HepG2 (cell line): Measurements from ENCODE around the gene INO80B. TPM values are rescaled to one million over a fixed set of nuclear protein-coding genes. Genes with fewer than 3 reads are reported as not detected.

Experiments
- CREB1 ChIP-seq, 2 experiments: fragments of 450-650 bp in 1 of 2; IDR thresholded peaks; 2 replicates each; pipeline ENCODE4 v1.6.1; 2016 to 2017; ENCODE audit warnings: control low read depth in 1 of 2, mild to moderate bottlenecking in 1 of 2, missing compliant biosample characterization in 1 of 2, missing genetic modification characterization in 1 of 2
- GLMP ChIP-seq: sonication (generic); formaldehyde crosslinking; IDR thresholded peaks from 2 replicates; pipeline ENCODE4 v1.9.0; 2021; ENCODE audit warnings: missing genetic modification reagents, mild to moderate bottlenecking, borderline replicate concordance
- HMG20B ChIP-seq: conservative IDR thresholded peaks from 2 replicates; pipeline ENCODE4 v1.6.1; 2016; ENCODE audit warnings: missing genetic modification reagents, missing compliant biosample characterization
- HNRNPL ChIP-seq: fragments of 200-400 bp; formaldehyde crosslinking; IDR thresholded peaks from 2 replicates; pipeline ENCODE4 v1.6.1; 2017; ENCODE audit warnings: mild to moderate bottlenecking, low read depth, low read length
- KDM1A ChIP-seq: IDR thresholded peaks from 2 replicates; pipeline ENCODE4 v1.6.1; 2016; ENCODE audit warnings: missing compliant biosample characterization
- KLF15 ChIP-seq: sonication (generic); formaldehyde crosslinking; IDR thresholded peaks from 2 replicates; pipeline ENCODE4 v1.8.1; 2023; ENCODE audit warnings: borderline replicate concordance, mild to moderate bottlenecking, inconsistent platforms, missing genetic modification reagents, mixed read lengths
- NR3C1 ChIP-seq: sonication (generic); formaldehyde crosslinking; IDR thresholded peaks from 2 replicates; pipeline ENCODE4 v1.4.0; 2020; ENCODE audit warnings: missing genetic modification reagents
- POLR2AphosphoS5 ChIP-seq: IDR thresholded peaks from 2 replicates; pipeline ENCODE4 v1.6.1; 2012; ENCODE audit warnings: low read depth, low read length
- RBFOX2 ChIP-seq: fragments of 200-400 bp; formaldehyde crosslinking; IDR thresholded peaks from 2 replicates; pipeline ENCODE4 v1.6.1; 2017; ENCODE audit warnings: low read depth, mild to moderate bottlenecking, low read length
- TAF1 ChIP-seq: sonication (generic); formaldehyde crosslinking; IDR thresholded peaks from 2 replicates; pipeline ENCODE4 v1.4.0; 2020; ENCODE audit warnings: missing genetic modification reagents
- THRA ChIP-seq: sonication (generic); formaldehyde crosslinking; IDR thresholded peaks from 2 replicates; pipeline ENCODE4 v1.4.0; 2020; ENCODE audit warnings: missing genetic modification reagents, borderline replicate concordance
- TP53 ChIP-seq: sonication (generic); formaldehyde crosslinking; conservative IDR thresholded peaks from 2 replicates; pipeline ENCODE4 v1.4.0; 2020; ENCODE audit warnings: missing genetic modification reagents
- ZFP90 ChIP-seq: sonication (generic); formaldehyde crosslinking; IDR thresholded peaks from 2 replicates; pipeline ENCODE4 v1.8.0; 2022; ENCODE audit warnings: missing genetic modification reagents, mild to moderate bottlenecking, inconsistent platforms, borderline replicate concordance
- ZNF251 ChIP-seq: sonication (generic); formaldehyde crosslinking; IDR thresholded peaks from 2 replicates; pipeline ENCODE4 v1.9.0; 2021; ENCODE audit warnings: mild to moderate bottlenecking, missing genetic modification reagents
- ZNF256 ChIP-seq: sonication (generic); formaldehyde crosslinking; conservative IDR thresholded peaks from 2 replicates; pipeline ENCODE4 v1.4.0; 2020; ENCODE audit warnings: missing genetic modification reagents
- ZNF3 ChIP-seq: IDR thresholded peaks from 2 replicates; pipeline ENCODE4 v1.7.0; 2017; ENCODE audit warnings: inconsistent platforms
- ZNF530 ChIP-seq: sonication (generic); formaldehyde crosslinking; IDR thresholded peaks from 2 replicates; pipeline ENCODE4 v1.5.0; 2020; ENCODE audit warnings: low read depth, mild to moderate bottlenecking, missing genetic modification reagents
- ZNF546 ChIP-seq: sonication (generic); formaldehyde crosslinking; conservative IDR thresholded peaks from 2 replicates; pipeline ENCODE4 v1.8.1; 2023; ENCODE audit warnings: mild to moderate bottlenecking, missing genetic modification reagents
- ZNF75D ChIP-seq: sonication (generic); formaldehyde crosslinking; IDR thresholded peaks from 2 replicates; pipeline ENCODE4 v1.8.1; 2023; ENCODE audit warnings: missing genetic modification reagents, mild to moderate bottlenecking, borderline replicate concordance
- polyA plus RNA-seq, 8 experiments: library from polyadenylated mRNA; depleted of rRNA in 3 of 8; stranded (reverse) in 7 of 8; unstranded in 1 of 8; fragments of >200 nt; fragmentation: Illumina TruSeq in 4 of 8; extraction: Trizol in 4 of 8; gene quantifications; 2 replicates each; pipeline versions ENCODE4 v1.2.1 to v1.2.3, GENCODE V29; 2011 to 2016; ENCODE audit warnings: low read depth in 4 of 8, missing spikeins in 1 of 8, mixed read lengths in 1 of 8; ENCODE audit not compliant: insufficient read depth in 1 of 8
- total RNA-seq, 5 experiments: library from RNA; depleted of rRNA; stranded (reverse); fragments of >200 nt; fragmentation: Illumina TruSeq; extraction: Trizol; gene quantifications; 2 replicates each; pipeline ENCODE4 v1.2.3, GENCODE V29; 2016; ENCODE audit warnings: low read depth in 1 of 5
- TF ChIP-seq, protein P1 (sequence below): sonication (generic); formaldehyde crosslinking; IDR thresholded peaks from 2 replicates; pipeline ENCODE4 v1.4.0; 2020; ENCODE audit warnings: missing genetic modification reagents
- TF ChIP-seq, protein P2 (sequence below): sonication (generic); formaldehyde crosslinking; IDR thresholded peaks from 2 replicates; pipeline ENCODE4 v1.8.0; 2022; ENCODE audit warnings: missing genetic modification reagents, mild to moderate bottlenecking, borderline replicate concordance

INO80B gene
- total and polyA plus RNA-seq, 2 of the 13 experiments (the other 11 are each of a cell fraction or from before 2014, with no cell fraction given), result 6.2 to 14.5 TPM

DNA sequence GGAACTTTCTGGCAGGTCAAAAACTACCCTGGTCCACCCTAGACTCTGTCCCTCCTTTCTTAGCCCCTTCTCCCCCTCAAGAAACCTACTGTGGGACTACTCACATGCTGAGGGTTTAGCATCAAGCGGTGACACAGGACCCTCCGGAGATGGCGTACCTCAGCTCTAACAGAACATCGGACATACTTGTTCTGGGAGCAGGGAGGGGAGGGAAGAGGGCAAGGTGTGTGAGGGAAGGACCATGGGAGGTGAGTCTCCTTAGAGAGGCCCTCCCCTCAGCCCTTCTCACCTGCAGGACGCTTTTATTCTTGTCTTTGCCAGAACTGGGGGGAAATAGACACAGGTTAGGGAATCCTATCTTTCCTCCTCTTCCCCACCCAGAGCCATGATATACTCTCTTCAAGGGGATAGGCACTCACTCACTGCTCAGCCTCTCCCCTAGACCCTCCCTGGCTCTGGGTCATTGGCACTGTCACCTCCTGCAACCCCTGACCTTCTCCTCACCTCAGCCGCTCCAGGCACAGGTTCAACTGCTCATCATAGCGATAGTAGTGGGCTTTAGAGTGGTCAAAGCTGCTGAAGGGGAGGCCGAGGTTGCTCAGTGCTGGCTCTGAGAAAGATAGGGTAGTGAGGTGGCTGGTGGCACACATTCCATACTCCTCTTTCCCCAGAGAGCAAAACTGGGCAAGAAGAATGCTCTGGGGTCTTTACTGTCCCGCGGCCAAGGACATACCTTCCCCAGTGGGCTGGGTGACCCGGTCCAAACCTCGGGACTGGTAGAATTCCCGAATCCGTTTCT, 50.8 kb downstream of the INO80B start (continued):
- TF ChIP-seq THRA (0 out of 2 replicates have a peak, but pooled peaks have one; percentile 29), ZNF530 (CRISPR knock-in tag) (no peak), POLR2AphosphoS5 (peak; percentile 29; the same call in 1 of the 2 replicates), RBFOX2 (peak; percentile 57; the same call in 1 of the 2 replicates), TP53 (CRISPR knock-in tag) (no peak), KLF15 (CRISPR knock-in tag) (no peak), NR3C1 (CRISPR knock-in tag) (no peak), ZNF251 (no peak), GLMP (no peak), CREB1 (IDR thresholded peaks at IDR 0.05) (no peak), CREB1 (CRISPR knock-in tag; IDR thresholded peaks at IDR 0.05) (no peak), ZNF3 (no peak), ZNF256 (no peak), ZNF75D (0 out of 2 replicates have a peak, but pooled peaks have one; percentile 46), ZFP90 (CRISPR knock-in tag) (no peak), HNRNPL (no peak), KDM1A (CRISPR knock-in tag) (no peak), HMG20B (no peak), TAF1 (CRISPR knock-in tag) (no peak), ZNF546 (CRISPR knock-in tag) (no peak)
- TF ChIP-seq, protein P1, sequence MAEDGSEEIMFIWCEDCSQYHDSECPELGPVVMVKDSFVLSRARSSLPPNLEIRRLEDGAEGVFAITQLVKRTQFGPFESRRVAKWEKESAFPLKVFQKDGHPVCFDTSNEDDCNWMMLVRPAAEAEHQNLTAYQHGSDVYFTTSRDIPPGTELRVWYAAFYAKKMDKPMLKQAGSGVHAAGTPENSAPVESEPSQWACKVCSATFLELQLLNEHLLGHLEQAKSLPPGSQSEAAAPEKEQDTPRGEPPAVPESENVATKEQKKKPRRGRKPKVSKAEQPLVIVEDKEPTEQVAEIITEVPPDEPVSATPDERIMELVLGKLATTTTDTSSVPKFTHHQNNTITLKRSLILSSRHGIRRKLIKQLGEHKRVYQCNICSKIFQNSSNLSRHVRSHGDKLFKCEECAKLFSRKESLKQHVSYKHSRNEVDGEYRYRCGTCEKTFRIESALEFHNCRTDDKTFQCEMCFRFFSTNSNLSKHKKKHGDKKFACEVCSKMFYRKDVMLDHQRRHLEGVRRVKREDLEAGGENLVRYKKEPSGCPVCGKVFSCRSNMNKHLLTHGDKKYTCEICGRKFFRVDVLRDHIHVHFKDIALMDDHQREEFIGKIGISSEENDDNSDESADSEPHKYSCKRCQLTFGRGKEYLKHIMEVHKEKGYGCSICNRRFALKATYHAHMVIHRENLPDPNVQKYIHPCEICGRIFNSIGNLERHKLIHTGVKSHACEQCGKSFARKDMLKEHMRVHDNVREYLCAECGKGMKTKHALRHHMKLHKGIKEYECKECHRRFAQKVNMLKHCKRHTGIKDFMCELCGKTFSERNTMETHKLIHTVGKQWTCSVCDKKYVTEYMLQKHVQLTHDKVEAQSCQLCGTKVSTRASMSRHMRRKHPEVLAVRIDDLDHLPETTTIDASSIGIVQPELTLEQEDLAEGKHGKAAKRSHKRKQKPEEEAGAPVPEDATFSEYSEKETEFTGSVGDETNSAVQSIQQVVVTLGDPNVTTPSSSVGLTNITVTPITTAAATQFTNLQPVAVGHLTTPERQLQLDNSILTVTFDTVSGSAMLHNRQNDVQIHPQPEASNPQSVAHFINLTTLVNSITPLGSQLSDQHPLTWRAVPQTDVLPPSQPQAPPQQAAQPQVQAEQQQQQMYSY (CRISPR knock-in tag), result no peak
- TF ChIP-seq, protein P2, sequence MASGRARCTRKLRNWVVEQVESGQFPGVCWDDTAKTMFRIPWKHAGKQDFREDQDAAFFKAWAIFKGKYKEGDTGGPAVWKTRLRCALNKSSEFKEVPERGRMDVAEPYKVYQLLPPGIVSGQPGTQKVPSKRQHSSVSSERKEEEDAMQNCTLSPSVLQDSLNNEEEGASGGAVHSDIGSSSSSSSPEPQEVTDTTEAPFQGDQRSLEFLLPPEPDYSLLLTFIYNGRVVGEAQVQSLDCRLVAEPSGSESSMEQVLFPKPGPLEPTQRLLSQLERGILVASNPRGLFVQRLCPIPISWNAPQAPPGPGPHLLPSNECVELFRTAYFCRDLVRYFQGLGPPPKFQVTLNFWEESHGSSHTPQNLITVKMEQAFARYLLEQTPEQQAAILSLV (CRISPR knock-in tag), result no peak
